EH (cell line): ENCODE results near the gene SCAMP5.

Source experiments
- DNase-seq: peaks from one replicate; pipeline ENCODE4 v3.0.0-alpha.2; 2015; ENCODE audit warnings: low read depth

The SCAMP5 gene

DNA sequence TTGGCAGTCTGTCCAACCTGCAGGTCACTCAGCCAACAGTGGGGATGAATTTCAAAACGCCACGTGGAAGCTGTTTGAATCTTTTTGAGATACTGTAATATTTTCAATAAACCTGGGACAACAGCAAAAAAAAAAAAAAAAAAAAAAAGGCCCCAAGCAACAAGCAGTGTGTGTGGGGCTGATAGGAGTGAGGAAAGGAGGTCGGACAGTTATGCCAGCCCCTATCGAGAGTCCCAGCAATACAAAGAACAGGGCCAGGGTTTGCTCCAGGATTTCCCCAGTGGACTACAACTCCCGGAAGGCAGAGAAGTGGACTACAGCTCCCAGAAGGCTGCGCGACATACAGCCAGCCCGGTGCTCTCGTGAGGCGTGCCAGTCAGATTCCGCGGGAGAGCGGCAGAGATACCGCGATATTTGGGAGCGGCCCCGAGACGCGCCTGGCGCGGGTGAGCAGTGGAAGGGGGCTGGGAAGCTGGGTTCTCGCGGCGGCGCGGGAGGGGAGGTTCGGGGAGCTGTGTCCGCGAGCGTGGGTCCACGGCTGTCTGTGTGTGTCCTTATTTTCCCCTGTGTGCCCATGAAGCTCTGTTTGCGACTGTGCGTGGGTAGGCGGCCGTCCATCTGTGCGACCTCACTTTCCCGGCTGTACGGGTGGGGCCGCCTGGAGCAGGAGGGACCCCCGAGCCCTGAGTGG, 28.0 kb downstream of the SCAMP5 start, which contains the start of gene PPCDC:
Gene PPCDC, plus strand, starts transcription at position 410 of the 691 bp plus-strand sequence. CDS start 4,729 bp downstream, outside the sequence.
- DNase-seq: peak; percentile 95

DNA sequence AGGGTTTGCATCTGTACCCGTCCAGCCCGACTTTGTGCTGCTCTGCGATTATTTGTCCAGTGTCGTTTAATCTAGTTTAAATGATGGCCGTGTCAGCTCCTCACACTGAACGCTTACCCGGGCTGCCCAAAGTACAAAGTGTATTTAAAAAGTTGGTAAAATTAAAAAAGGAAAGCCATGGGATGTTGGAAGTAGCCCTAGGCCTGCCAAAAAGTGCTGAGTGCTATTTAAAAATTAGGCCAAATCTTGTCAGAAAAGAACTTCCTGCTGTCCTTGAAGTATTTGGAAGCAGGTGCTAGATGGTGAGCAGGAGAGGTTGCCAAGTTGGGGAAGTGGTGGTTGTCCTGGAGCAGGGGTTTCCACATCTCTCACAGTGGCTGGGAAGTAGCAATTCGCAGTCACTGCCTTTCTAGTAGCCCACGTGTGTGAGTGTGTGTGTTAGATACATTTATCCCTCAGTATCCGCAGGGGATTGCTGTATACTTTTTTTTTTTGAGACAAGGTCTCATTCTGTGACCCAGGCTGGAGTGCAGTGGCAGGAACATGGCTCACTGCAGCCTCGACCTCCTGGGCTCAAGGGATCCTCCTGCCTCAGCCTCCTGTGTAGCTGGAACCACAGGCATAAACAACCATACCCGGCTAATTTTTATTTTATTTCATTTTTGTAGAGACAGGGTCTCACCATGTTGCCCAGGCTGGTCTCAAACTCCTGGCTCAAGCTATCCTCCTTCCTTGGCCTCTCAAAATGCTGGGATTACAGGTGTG, 28.7 kb downstream of the SCAMP5 start:
- DNase-seq: peak; percentile 37

DNA sequence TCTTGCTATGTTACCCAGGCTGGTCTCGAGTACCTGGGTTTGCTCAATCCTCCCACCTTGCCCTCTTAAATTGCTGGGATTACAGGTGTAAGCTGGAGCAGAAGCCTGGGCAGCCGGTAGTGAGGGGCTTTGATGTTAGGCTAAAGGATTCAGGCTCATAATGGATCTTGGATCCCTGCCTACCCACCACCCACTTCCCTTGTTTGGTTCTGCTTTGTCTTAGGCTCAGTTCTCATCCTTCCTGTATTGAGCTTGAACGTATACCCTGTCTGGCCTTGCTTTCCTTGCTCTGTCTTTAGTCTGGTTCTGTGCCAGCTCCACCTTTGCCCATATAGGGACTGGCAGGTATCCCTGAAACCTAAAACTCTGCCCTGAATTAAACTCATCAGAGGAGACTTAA, 29.7 kb downstream of the SCAMP5 start:
- DNase-seq: no peak

DNA sequence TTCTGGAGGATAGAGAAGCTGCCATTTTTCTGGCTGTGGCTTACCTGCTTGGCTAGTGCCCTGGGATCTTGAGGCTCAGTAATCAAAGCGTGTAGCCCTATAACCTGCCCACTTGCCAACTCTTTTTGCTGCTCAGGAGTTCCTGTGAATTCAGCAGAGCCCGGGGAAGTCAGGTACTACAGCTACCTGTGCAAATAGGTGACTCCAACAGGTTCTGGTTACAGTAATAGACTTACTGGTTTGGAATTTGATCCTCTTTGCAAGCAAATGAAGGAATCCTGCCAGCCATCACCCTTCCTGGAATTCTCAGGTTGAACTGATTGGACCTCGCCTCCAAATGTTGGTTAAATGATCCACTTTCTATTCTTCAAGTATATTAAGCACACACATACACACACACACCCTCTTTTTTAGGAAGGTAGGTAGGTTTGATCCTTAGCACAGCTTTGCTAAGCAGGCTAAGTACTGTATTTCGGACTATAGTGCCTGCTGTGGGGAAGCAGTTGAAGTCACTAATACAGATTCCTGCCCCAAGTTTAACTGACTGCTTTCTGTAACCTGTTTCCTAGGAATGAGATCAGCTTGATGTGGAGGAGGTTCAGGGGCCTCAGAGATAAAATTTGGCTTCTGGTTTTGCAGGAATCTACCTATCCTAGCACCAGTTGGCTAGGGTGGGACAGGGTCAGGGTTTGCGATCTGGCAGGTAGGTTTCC, 30.3 kb downstream of the SCAMP5 start:
- no peak for DNase-seq

DNA sequence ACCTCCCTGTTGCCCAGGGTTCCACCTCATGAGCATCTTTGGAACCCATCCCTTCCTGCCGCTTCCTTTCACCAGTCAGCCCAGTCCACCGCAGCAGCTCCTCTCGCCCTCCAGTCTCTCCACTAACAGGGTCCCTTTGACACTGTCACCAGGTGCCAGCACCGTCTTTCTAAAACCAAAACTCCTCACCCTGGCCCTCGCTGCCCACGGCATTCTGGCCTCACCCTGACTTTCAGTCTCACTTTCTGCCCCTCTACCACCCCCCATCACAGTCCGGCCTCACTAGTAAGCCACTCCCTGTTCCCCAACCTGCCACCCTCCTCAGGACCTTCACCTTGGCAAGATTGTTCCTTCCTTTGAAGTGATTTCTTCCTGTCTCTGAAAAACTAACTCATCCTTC, 32.2 kb downstream of the SCAMP5 start:
- no peak for DNase-seq

DNA sequence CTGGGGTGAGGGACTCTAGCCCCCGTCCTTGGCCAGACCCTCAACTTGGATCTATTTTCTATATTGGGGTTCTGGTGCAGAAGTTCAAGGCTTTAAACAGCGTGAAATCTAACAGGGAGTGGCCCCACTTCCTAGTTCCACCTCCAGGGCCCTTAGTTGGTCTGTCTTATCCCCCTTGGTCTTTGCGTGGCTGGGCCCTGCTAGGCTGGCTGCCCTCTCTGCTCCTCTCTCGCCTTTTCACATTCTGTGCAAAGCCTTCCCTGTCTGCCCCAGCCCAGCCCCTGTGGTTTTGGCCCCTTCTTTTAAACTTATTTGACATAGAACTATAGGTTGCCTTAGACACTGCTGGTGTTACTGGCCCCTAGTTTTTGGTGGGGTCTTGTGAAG, 33.6 kb downstream of the SCAMP5 start:
- no peak for DNase-seq

DNA sequence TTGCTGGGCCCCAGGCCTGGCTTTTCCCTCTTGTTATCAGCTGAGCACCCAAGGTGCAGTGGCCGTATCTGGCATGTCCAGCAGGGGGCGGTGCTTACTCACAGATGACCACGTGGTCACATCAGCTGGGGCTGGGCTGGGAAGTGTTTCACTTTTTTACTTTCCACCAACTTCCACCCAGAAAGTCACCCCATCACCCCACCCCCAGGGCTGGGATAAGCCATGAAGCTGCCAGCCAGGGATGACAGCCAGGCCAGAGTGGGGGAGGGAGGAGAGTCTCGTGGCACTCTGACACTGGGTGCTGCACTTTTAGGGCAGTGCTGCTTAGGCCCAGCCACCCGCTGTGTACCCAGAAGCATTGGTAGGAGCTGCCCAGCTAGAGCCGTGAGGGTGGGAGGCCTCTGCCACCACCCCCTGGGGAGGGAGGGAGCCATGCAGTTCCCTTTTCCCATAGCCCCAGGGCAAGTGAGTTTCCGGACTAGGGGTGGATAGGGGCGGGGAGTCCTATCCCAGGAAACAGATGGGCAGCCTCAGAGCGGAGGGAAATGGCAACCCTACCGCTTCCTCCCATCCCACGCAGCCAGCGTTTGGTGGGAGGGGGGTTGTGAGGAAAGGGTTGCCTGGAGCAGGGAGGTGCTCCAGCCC, 34.1 kb downstream of the SCAMP5 start:
- peak; percentile 93 for DNase-seq

DNA sequence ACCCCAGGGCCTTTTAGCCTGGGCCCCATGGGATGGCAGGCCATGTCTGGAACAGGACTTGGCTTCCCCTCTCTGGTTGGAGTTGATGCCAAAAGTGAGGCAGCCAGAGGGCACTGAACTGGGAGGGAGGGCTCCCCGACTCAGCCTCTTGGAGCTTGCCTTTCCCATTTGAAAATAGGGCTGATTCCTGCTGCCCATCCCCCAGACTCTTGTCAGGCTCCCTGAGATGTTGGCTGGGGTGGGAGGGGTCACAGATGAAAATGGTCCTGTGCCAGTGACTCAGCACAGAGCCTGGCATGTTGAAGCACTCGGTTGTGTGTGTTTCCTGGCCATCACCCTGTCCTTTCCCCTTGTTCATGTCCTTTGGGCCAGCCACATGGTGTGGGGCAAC, 34.7 kb downstream of the SCAMP5 start:
- peak; percentile 63 for DNase-seq

DNA sequence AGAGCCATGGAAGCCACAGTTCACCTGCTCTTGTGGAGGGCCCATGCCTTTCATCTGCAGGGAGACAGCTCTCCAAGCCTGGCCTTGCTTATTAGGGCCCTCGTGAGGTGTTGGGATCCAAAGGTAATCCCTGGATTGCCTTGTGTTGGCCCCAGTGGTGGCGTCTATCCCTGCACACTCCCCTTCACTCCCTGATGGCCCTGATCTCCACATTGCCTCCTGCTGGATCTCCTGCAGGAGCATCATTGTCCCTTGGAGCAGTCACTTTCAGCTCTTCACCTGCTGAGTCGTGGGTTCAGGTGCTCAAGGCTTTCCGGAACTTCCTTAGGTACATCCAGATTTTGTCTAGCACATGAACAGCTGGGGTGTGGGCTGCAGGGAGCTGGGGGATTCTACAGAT, 35.1 kb downstream of the SCAMP5 start:
- no peak for DNase-seq

DNA sequence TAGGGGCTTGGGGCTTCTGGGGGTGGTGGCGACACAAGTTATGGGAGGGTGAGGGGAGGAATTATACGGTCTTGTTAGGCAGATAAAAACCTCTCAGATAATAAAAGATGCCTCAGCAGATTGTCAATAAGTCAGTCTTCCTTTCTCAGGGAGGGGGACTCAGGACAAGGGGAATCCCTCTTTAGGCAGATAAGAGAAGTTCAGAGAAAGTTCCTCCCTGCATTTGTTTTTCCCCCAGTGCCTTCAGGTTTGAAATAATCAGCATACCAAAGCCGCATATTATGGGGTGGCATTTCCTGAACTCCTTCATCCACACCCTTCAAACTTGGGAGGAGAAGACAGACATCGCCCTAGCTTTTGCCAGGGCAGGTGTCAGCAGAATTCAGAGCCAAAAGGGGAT, 36.5 kb downstream of the SCAMP5 start:
- peak; percentile 15 for DNase-seq

DNA sequence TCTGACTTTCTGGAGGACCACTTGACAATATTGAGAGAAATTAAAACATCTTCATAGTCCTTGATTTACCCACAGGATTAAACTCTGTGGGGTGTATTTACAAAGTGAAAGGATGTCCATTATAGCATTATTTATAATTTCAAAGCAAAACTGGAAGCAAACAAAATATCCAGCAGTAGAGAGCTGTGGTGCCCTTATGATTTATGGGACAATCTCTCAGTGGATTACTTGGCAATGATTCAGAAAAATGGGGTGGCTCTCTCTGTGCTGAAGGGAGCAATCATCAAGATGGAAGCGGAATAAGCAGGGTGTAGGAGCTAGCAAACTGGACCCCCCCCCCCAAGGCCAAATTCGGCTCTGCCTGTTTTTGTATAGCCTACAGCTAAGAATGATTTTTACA, 37.0 kb downstream of the SCAMP5 start:
- DNase-seq: no peak

DNA sequence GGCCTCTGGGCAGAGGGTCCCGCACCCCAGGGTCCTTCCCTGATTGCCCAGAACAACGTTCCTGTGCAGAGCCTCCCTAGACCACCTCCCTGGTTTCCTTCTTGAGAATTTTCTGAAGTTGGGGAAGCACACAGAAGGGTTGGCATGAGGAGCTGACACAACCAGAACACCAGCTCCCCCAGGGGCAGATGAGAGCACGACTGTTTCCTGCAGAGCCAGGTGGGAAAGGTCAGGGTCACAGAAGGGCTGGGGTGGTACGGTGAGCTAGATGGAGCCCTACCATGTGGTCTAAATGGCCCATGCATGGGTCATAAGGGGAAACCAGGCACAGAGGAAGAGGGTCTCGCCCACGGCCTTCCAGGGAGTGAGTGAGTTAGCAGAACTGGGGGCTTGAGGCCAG, 38.4 kb downstream of the SCAMP5 start:
- DNase-seq: no peak

DNA sequence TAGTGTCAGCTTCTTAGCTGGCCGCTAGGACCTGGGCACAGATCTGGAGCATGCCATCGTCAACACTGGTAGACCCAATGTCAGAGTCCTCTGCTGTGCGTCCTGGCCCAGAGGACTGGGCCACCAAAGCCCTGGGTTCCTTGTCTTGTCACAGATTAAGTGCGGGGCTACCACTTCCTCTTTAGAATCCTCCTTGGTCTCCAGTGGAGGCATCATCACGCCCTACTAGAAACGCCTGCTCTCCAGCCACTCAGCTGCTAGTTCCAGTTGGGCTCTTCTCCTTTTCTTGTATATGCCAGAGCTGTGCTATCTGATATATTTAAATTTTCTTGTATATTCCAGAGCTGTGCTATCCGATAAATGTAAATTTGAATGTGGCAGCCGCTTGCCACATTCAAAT, 39.3 kb downstream of the SCAMP5 start:
- DNase-seq: no peak

DNA sequence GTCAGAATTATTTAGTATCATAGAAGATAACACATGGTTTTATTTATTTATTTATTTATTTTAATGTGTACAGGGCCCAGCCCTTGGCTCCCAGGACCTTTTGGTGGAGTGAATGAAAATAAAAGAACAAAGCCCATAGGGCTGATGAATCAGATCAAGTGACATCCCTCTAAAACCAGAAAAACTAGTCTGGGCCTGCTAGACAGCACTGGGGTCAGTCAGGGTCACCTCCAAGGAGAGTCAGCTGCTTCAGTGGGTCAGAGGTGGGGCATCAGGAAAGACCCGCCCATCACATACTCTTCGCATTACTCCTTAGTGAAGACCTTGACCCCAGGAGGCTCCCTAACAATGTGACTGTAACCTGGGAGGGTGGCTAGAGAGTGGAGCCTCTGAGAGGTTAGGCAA, 40.9 kb downstream of the SCAMP5 start:
- DNase-seq: peak; percentile 49

DNA sequence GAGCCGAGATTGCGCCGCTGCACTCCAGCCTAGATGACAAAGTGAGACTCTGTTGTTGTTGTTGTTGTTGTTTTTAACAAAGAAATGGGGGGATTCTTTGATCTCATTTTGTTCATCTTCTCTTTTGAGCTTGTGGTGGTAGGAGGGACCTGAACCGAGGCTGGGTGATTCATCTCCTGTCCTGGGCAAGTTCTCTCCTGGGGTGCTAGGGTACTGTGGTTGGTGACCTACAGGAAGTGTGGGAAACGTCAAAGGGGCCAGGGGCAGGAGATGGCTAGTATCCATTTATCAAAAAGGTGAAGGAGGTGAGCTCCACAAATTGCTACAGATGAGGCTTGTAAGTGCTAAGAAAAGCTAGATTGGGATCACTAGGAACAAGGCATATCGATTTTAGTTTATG, 42.3 kb downstream of the SCAMP5 start:
- no peak for DNase-seq

DNA sequence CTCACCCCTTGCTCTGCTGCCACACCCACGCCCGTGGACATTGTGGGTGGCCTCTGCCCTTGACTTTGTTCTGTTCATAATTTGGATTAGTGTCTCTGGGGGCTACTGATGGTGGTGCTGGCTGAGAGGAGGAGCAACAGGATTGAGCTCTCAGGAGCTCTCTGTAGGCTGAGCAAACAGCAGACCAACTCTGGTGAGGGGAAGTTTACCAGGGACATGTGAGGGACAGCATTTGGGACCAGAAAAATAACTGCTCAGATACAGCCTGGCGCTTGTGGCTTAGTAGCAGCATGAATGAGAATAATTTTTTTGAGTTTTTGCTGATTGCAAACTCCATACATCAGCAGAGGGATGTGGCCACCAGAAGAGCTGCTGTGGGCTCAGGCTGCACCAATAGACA, 42.9 kb downstream of the SCAMP5 start:
- DNase-seq: no peak

DNA sequence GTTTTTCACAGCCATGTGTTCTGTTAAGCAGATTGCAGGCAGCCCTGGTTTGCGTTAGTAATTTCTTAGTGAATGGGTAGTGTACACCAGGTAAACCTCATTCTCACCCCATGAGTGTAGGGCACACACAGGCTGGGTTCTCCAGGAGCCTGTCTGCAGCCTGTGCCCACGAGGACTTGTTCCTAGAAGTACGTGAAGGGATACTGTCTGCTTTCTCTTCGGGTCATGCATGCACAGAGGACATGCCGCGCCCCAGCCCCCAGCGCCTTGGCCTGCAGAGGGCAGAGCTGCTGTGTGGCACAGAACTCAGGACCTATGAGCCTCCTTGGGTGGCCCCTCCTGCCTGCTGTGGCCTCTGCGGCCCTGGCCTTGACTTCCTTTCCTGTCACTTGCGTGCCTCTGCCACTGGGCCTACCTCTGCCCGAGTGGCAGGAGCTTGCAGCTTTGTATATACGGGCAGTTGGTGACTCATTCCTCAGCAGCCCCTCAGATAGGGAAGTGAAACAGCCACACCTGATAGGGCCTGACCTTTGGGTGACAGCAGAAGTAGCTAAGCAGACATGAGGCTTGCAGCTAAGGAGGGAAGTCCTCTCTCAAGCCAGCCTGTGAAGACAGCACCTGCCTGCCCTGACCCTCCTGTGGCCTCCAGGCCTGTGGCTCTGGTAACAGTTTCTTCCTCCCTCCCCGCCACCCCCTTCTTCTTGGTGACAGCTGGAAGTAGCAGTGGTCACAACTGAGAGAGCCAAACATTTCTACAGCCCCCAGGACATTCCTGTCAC, 47.6 kb downstream of the SCAMP5 start:
- peak; percentile 51 for DNase-seq

DNA sequence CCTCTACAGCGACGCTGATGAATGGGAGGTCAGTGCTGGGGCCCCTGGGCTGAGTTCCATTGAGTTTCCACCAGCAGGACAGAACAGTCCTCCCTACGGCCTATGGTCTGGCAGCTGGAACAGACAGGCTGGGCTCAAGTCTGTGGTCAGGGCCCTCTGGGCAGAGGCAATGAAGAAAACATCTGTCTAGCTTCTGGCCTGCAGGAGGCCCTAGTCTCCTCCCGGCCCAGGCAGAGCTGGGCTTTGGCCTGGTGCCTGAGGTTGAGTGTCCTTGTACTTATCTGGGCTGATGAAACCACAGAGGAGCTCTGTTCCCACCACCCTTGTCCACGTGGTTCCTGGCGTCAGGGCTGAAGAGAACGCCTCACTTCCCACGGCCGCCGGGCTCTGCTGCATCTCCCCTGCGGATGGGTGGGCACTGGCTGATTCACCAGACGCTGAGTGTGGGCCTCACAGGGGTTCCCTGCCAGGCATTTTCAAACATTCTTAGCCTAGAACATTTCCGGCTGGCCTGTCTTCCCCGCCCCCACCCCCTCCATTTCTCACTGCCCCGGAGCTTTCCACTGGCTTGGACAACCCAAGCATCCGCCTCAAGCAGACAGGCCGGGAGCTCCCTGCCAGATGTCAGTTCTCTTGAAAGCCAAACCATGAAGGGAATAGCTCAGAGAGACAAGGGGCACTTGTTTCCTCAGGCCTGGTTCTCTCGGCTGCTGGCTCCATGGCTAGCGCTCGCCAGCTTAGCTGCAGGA, 48.3 kb downstream of the SCAMP5 start:
- DNase-seq: peak; percentile 100

DNA sequence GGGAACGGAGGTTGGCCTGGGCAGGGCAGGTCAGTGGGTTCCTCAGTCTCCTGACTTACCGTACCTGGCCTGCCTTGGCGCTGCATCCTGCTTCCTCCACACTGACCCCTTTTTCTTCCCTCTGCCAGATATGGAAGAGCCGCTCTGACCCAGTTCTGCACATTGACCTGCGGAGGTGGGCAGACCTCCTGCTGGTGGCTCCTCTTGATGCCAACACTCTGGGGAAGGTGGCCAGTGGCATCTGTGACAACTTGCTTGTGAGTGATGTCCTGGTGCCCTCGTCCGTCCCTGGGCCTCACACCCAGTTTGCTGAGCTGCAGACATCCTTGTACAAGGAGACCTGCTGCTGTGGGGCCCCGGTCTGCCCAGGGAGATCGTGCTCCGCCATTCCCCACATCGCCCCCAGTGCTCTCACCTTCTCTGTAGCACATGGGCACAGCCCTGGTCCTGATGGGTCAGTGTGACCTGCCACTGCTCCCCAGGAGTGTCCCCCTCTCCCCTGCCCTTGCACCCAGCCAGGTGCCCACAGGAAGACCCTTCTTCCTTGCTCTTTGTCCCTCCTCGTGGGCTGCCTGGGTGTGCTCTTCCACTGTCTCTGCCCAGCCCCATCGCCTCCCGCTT, 49.0 kb downstream of the SCAMP5 start:
- no peak for DNase-seq

DNA sequence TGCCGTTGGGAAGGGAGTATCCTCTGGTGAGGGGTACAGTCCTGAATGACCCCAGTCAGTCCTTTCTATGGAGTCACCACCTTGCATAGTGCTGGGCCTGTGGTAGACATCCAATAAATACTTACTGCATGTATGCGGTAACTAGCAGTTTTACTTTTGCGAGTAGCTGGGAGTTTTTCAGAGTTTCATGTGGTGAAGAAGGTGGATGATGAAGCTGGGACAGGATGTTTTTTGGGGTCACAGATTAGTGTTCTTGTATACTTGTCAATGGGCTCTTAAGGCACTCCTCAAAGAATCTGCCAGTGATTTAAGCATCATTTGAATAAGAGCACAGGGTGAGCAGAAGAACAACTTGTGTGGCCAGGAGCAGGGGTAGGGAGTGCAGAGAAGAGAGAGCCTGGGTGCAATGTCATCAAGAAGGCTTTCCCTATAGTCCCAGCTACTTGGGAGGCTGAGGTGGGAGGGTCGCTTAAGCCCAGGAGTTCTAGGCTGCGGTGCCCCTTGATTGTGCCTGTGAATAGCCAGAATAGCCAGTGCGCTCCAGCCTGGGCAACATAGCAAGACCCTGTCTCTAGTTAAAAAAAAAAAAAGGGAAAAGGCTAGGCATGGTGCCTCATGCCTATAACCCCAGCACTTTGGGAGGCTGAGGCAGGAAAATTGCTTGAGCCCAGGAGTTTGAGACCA, 50.1 kb downstream of the SCAMP5 start:
- no peak for DNase-seq
